Osteoblast (primary cell): ENCODE data around the gene HGFAC. TPM values are rescaled to one million over a fixed set of nuclear protein-coding genes. Genes with fewer than 3 reads are reported as not detected.

Experiments
- DNase-seq: peaks from one replicate; pipeline ENCODE4 v3.0.0; 2011; ENCODE audit warnings: low spot score, mixed read lengths; ENCODE audit not compliant: insufficient read length; ENCODE audit errors: missing footprints
- H2AFZ ChIP-seq: 2 replicates; pipeline ENCODE4 v1.6.0; 2011; ENCODE audit warnings: mild to moderate bottlenecking, low read length
- H3K27ac ChIP-seq: 2 replicates; pipeline ENCODE4 v1.5.1; 2011; ENCODE audit warnings: mild to moderate bottlenecking, low read depth, low read length, moderate library complexity
- H3K27me3 ChIP-seq: 2 replicates; pipeline ENCODE4 v1.6.0; 2012; ENCODE audit warnings: mild to moderate bottlenecking, control low read depth, inconsistent platforms, low read length, moderate library complexity; ENCODE audit not compliant: insufficient read depth
- H3K36me3 ChIP-seq: 2 replicates; pipeline ENCODE4 v1.5.1; 2011; ENCODE audit warnings: mild to moderate bottlenecking, low read length, control low read depth, moderate library complexity; ENCODE audit not compliant: insufficient read depth
- H3K4me1 ChIP-seq: 2 replicates; pipeline ENCODE4 v1.5.1; 2011; ENCODE audit warnings: mild to moderate bottlenecking, low read length, control low read depth, moderate library complexity; ENCODE audit not compliant: insufficient read depth
- H3K4me2 ChIP-seq: 2 replicates; pipeline ENCODE4 v1.6.0; 2011; ENCODE audit warnings: mild to moderate bottlenecking, low read length; ENCODE audit not compliant: insufficient read depth
- H3K4me3 ChIP-seq: fragments of 200-600 bp; sonication (generic); 3 replicates; pipeline ENCODE4 v1.5.1; 2012; ENCODE audit warnings: mild to moderate bottlenecking, low read length, inconsistent platforms; ENCODE audit not compliant: insufficient read depth
- H3K79me2 ChIP-seq: 2 replicates; pipeline ENCODE4 v1.6.0; 2012; ENCODE audit warnings: mild to moderate bottlenecking, low read length, control low read depth, inconsistent platforms; ENCODE audit not compliant: insufficient read depth
- H3K9me3 ChIP-seq: 2 replicates; pipeline ENCODE4 v1.5.1; 2011; ENCODE audit warnings: low read depth, low read length, control low read depth
- H4K20me1 ChIP-seq: 2 replicates; pipeline ENCODE4 v1.6.0; 2012; ENCODE audit warnings: mild to moderate bottlenecking, low read length, control low read depth; ENCODE audit not compliant: insufficient read depth
- CTCF ChIP-seq: IDR thresholded peaks from 2 replicates; pipeline ENCODE4 v1.5.1; 2011; ENCODE audit warnings: mild to moderate bottlenecking, low read depth, low read length, moderate library complexity; ENCODE audit errors: extremely low read depth
- total RNA-seq: library from RNA; depleted of rRNA; stranded (reverse); fragments of >200 nt; gene quantifications from 2 replicates; pipeline ENCODE4 v1.2.3, GENCODE V29; 2012

The HGFAC gene
- total RNA-seq, 1 donor: not detected

GRCh38 chr4:3489451-3489962 lies 47.7 kb downstream of the HGFAC start:
- Histone ChIP-seq H3K27me3 (peaks cover 3% of the 10 kb centered on the region), H3K9me3 (no peaks in the 10 kb centered on the region), H3K79me2 (no peaks in the 10 kb centered on the region), H3K4me3 (peak overlapping the region; percentile 10), H4K20me1 (no peaks in the 10 kb centered on the region), H3K36me3 (no peaks in the 10 kb centered on the region), H3K4me1 (peaks cover 33% of the 10 kb centered on the region), H2AFZ (no peak overlapping the region), H3K4me2 (no peak overlapping the region), H3K27ac (no peak overlapping the region)
- peak; percentile 96 for DNase-seq
- TF ChIP-seq CTCF: no peak

GRCh38 chr4:3491681-3492405 lies 50.1 kb downstream of the HGFAC start:
- Histone ChIP-seq H3K4me1 (peaks cover 24% of the 10 kb centered on the region), H2AFZ (no peak overlapping the region), H3K4me2 (peak overlapping the region; percentile 65)

GRCh38 chr4:3492741-3493719 lies 51.3 kb downstream of the HGFAC start:
- no peaks in the 10 kb centered on the region for H3K9me3 ChIP-seq
- no peak for TF ChIP-seq CTCF
- no peaks in the 10 kb centered on the region for H3K36me3 ChIP-seq
- H3K27me3 ChIP-seq: peaks cover 3% of the 10 kb centered on the region
- H3K27ac ChIP-seq: peak overlapping the region; percentile 48
- peaks cover 4% of the 10 kb centered on the region for H4K20me1 ChIP-seq
- H3K4me3 ChIP-seq: no peak overlapping the region
- H3K4me1 ChIP-seq: peaks cover 24% of the 10 kb centered on the region
- H2AFZ ChIP-seq: no peak overlapping the region
- H3K79me2 ChIP-seq: no peaks in the 10 kb centered on the region
- DNase-seq: peak; percentile 94
- H3K4me2 ChIP-seq: no peak overlapping the region

More at GRCh38 chr4:3491681-3492405, 50.1 kb downstream of the HGFAC start:
- Histone ChIP-seq H3K79me2 (no peaks in the 10 kb centered on the region), H3K36me3 (no peaks in the 10 kb centered on the region), H3K4me3 (no peak overlapping the region), H3K27ac (peak overlapping the region; percentile 48), H4K20me1 (peaks cover 4% of the 10 kb centered on the region), H3K27me3 (peaks cover 3% of the 10 kb centered on the region), H3K9me3 (no peaks in the 10 kb centered on the region)
- TF ChIP-seq CTCF: no peak
- peak; percentile 96 for DNase-seq
